Transverse colon (tissue), 4 donors: ENCODE measurements around the gene RPA1. TPM values are rescaled to one million over a fixed set of nuclear protein-coding genes. Genes with fewer than 3 reads are reported as not detected.

ENCODE experiments used
- DNase-seq: peaks from one replicate; pipeline ENCODE4 v3.0.0-alpha.2; 2019
- H3K27ac ChIP-seq, 4 donors: fragments of 200-600 bp; sonication (generic); 2 replicates each; pipeline ENCODE4 v1.5.1; 2016 to 2018; ENCODE audit warnings: inconsistent platforms in 4 of 4
- H3K27me3 ChIP-seq: fragments of 200-600 bp; sonication (generic); 2 replicates; pipeline ENCODE4 v1.5.1; 2017; ENCODE audit warnings: inconsistent platforms
- H3K36me3 ChIP-seq, 4 donors: fragments of 200-600 bp; sonication (generic); 2 replicates each; pipeline ENCODE4 v1.5.1; 2017 to 2019; ENCODE audit warnings: inconsistent platforms in 4 of 4
- H3K4me1 ChIP-seq, 4 donors: fragments of 200-600 bp; sonication (generic); 2 replicates each; pipeline ENCODE4 v1.5.1; 2017 to 2020; ENCODE audit warnings: inconsistent platforms in 4 of 4
- H3K4me3 ChIP-seq, 4 donors: fragments of 200-600 bp; sonication (generic); 1 replicate in 1 of 4; 2 replicates in 3 of 4; pipeline versions ENCODE4 v1.5.1 to v1.6.1; 2017 to 2019; ENCODE audit warnings: inconsistent platforms in 4 of 4
- H3K9me3 ChIP-seq, 2 donors: fragments of 200-600 bp; sonication (generic); 2 replicates each; pipeline ENCODE4 v1.5.1; 2017 to 2019; ENCODE audit warnings: inconsistent platforms in 2 of 2
- EP300 ChIP-seq: sonication (generic); formaldehyde crosslinking; IDR thresholded peaks from one replicate; pipeline ENCODE4 v1.6.1; 2017; ENCODE audit warnings: antibody characterized with exemption, low read depth
- POLR2A ChIP-seq: fragments of 450-650 bp; IDR thresholded peaks from one replicate; pipeline ENCODE4 v1.6.1; 2016; ENCODE audit warnings: antibody characterized with exemption, mild to moderate bottlenecking, moderate library complexity
- POLR2AphosphoS5 ChIP-seq, 3 donors: sonication (generic); formaldehyde crosslinking; IDR thresholded peaks; one replicate each; pipeline ENCODE4 v1.6.1; 2016; ENCODE audit warnings: antibody characterized with exemption in 3 of 3
- WGBS, 2 donors: methylation state at CpG; one replicate each; pipeline ENCODE4 v1.1.5; 2018; ENCODE audit warnings: low coverage in 1 of 2; 5-methylcytosine and 5-hydroxymethylcytosine counted together
- in situ Hi-C, 4 donors: fragments of 200-750 bp; cut with MboI; loops; one replicate each; pipeline versions ENCODE4 v1.15.0 to v1.15.1; 2017; ENCODE audit warnings: low sequenced_read_pairs in 3 of 4, low pct_ligation_motif_present in 1 of 4, low pct_unique_long_range_greater_than_20kb in 1 of 4
- intact Hi-C: fragments of 100-400 bp; cut with DNase I; formaldehyde crosslinking; loops from one replicate; pipeline ENCODE4 v1.15.1; 2023; ENCODE audit warnings: low total_unique reads
- total RNA-seq, 4 donors: library from RNA; depleted of rRNA; stranded (reverse); fragments of >200 nt; gene quantifications; one replicate each; pipeline ENCODE4 v1.1.0, GENCODE V29; 2016
- TF ChIP-seq, protein P1 (sequence below), 5 experiments: fragments of 200-600 bp in 3 of 5; fragments of 450-650 bp in 2 of 5; sonication (generic) in 3 of 5; IDR thresholded peaks; 1 replicate in 2 of 5; 2 replicates in 3 of 5; pipeline ENCODE4 v1.5.1; 2016 to 2017; ENCODE audit warnings: antibody characterized with exemption in 5 of 5, inconsistent platforms in 3 of 5, mild to moderate bottlenecking in 2 of 5, moderate library complexity in 1 of 5

The RPA1 gene
- total RNA-seq, 4 donors from 2014 or later = 6.4 to 160 (median 23.9) TPM

DNA sequence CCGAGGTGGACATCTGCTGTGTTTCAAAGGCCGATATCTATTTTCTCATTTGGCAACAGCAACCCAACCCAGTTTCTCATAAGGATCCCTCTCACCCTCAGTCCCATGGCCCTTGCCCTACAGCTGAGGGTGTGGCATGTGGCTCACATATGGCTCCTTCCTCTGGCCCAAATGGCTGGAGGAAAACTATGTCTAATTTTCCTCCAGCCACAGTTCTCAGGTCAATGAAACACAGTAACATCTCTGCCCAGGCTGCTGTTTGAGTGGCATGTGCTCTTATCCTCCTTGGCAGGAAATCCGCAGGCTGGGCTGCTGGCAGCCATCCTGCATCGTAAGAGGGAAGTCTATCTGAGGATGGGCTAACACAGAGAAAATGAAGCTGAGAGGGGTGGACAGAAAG lies 43.9 kb upstream of the RPA1 start:
- Histone ChIP-seq H3K36me3 (peaks cover 0 to 5% (median 2%) of the 10 kb centered on the region in 4 donors), H3K4me1 (peaks cover 6 to 67% (median 37%) of the 10 kb centered on the region in 4 donors), H3K4me3 (no peak overlapping the region), H3K27ac (peak overlapping the region; percentile 83 to 94 (median 90)), H3K27me3 (no peaks in the 10 kb centered on the region), H3K9me3 (no peaks in the 10 kb centered on the region)
- WGBS, 2 donors = 55 to 78% methylated on average over 2 to 4 of the region's 4 CpGs
- in situ Hi-C loops = loop anchor here in 2 of 4 donors (10.0 kb wide), 1 partner anchor 61 kb away; the partner anchor contains the start of gene WDR81 (in 2 of the 2)
- no peak for DNase-seq
- TF ChIP-seq, protein P1, sequence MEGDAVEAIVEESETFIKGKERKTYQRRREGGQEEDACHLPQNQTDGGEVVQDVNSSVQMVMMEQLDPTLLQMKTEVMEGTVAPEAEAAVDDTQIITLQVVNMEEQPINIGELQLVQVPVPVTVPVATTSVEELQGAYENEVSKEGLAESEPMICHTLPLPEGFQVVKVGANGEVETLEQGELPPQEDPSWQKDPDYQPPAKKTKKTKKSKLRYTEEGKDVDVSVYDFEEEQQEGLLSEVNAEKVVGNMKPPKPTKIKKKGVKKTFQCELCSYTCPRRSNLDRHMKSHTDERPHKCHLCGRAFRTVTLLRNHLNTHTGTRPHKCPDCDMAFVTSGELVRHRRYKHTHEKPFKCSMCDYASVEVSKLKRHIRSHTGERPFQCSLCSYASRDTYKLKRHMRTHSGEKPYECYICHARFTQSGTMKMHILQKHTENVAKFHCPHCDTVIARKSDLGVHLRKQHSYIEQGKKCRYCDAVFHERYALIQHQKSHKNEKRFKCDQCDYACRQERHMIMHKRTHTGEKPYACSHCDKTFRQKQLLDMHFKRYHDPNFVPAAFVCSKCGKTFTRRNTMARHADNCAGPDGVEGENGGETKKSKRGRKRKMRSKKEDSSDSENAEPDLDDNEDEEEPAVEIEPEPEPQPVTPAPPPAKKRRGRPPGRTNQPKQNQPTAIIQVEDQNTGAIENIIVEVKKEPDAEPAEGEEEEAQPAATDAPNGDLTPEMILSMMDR (IDR thresholded peaks at IDR 0.05) = no peak
- TF ChIP-seq EP300 (no peak), POLR2A (no peak), POLR2AphosphoS5 (IDR thresholded peaks at IDR 0.05) (no peak)
- intact Hi-C loops = no loop called here

GRCh38 chr17:1786708-1787107 lies 43.1 kb upstream of the RPA1 start:
- intact Hi-C loops = no loop called here
- no peaks in the 10 kb centered on the region for H3K27me3 ChIP-seq
- TF ChIP-seq POLR2A (no peak), POLR2AphosphoS5 (IDR thresholded peaks at IDR 0.05) (no peak), EP300 (no peak)
- TF ChIP-seq, protein P1 (IDR thresholded peaks at IDR 0.05) = no peak

GRCh38 chr17:1787301-1787902 lies 42.4 kb upstream of the RPA1 start:
- Histone ChIP-seq H3K27ac (peak overlapping the region; percentile 83 to 94 (median 90)), H3K4me1 (peaks cover 6 to 54% (median 29%) of the 10 kb centered on the region in 4 donors), H3K4me3 (no peak overlapping the region), H3K9me3 (no peaks in the 10 kb centered on the region), H3K36me3 (peaks cover 0 to 4% (median 0%) of the 10 kb centered on the region in 4 donors), H3K27me3 (no peaks in the 10 kb centered on the region)
- TF ChIP-seq POLR2AphosphoS5 (IDR thresholded peaks at IDR 0.05) (peak; percentile 61 to 87 (median 78)), EP300 (no peak), POLR2A (peak; percentile 47)
- intact Hi-C loops (no loop called here), in situ Hi-C loops (loop anchor here in 2 of 4 donors (10.0 kb wide), 1 partner anchor 63 kb away; the partner anchor contains the start of gene WDR81 (in 2 of the 2))
- DNase-seq = peak; percentile 78
- WGBS, 2 donors = 73 to 77% methylated on average over 7 to 16 of the region's 16 CpGs

More at GRCh38 chr17:1786708-1787107, 43.1 kb upstream of the RPA1 start:
- peak overlapping the region; percentile 83 to 94 (median 90) for H3K27ac ChIP-seq
- no peak overlapping the region for H3K4me3 ChIP-seq
- peaks cover 6 to 61% (median 31%) of the 10 kb centered on the region in 4 donors for H3K4me1 ChIP-seq
- 75 to 78% methylated on average over 2 to 7 of the region's 7 CpGs for WGBS, 2 donors
- H3K36me3 ChIP-seq = peaks cover 0 to 4% (median 0%) of the 10 kb centered on the region in 4 donors
- in situ Hi-C loops = loop anchor here in 2 of 4 donors (10.0 kb wide), 1 partner anchor 62 kb away; the partner anchor contains the start of gene WDR81 (in 2 of the 2)
- DNase-seq = no peak
- H3K9me3 ChIP-seq = no peaks in the 10 kb centered on the region

DNA sequence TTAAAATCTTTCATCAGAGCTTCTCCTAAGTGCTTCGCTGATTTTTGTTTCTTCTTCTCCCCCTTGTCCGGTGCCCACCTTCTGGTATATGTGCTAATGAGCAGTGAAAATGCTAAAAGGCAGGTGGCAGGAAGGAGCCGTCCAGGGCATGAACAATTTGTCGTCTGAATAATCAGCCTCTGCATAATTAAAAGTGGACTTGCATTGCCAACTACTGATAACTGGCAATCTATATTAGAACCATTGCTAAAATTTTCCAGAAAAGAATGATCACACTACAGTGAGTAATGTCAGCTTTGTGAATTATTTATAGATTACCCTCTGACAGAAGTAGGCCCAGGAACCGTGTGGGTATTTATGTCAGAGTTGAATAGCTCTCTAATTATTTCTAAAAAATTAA lies 39.9 kb upstream of the RPA1 start:
- peaks cover 6 to 36% (median 20%) of the 10 kb centered on the region in 4 donors for H3K4me1 ChIP-seq
- 67 to 73% methylated on average over 5 of the region's 5 CpGs for WGBS, 2 donors
- H3K4me3 ChIP-seq = no peak overlapping the region
- in situ Hi-C loops = loop anchor here in 2 of 4 donors (10.0 kb wide), 1 partner anchor 65 kb away; the partner anchor contains the start of gene WDR81 (in 2 of the 2)
- TF ChIP-seq, protein P1 (IDR thresholded peaks at IDR 0.05) = no peak
- no peak for TF ChIP-seq POLR2A
- no peaks in the 10 kb centered on the region for H3K27me3 ChIP-seq
- no peak for DNase-seq
- H3K27ac ChIP-seq = no peak overlapping the region
- no peaks in the 10 kb centered on the region for H3K9me3 ChIP-seq
- intact Hi-C loops = no loop called here
- H3K36me3 ChIP-seq = no peaks in the 10 kb centered on the region
